Fibroblast of skin of back (primary cell): ENCODE data around the gene JCHAIN. TPM values are rescaled to one million over a fixed set of nuclear protein-coding genes. Genes with fewer than 3 reads are reported as not detected.
A peak's percentile ranks its signal among the peaks of the same experiment; 100 is the strongest.
"Not testable (repeated sequence)": the region's sequence is repeated elsewhere in the genome, so short reads cannot be mapped to it uniquely, and the experiment has no call there.

Source experiments
- DNase-seq: peaks from one replicate; pipeline ENCODE4 v3.0.0-alpha.2; 2013
- polyA plus RNA-seq, 2 experiments: library from polyadenylated mRNA; unstranded; fragments of 120-200 nt; gene quantifications; one replicate each; pipeline ENCODE4 v1.2.1, GENCODE V29; 2013; ENCODE audit not compliant: insufficient read length in 2 of 2

The JCHAIN gene
- polyA plus RNA-seq (2013, experiment 1 of 2; ENCODE audit: insufficient read length): not detected
- polyA plus RNA-seq (2013, experiment 2 of 2; ENCODE audit: insufficient read length): not detected

GRCh38 chr4:70666369-70666768 lies at the start of gene JCHAIN:
TSS of gene JCHAIN (minus strand) at chr4:70666508. CDS start at chr4:70666490, 18 bp downstream.
- peak; percentile 10 for DNase-seq

GRCh38 chr4:70715097-70715496 lies 48.8 kb upstream of the JCHAIN start:
- DNase-seq: peak; percentile 8

GRCh38 chr4:70714079-70714887 lies 48.0 kb upstream of the JCHAIN start:
- no peak for DNase-seq

GRCh38 chr4:70713453-70714078 lies 47.3 kb upstream of the JCHAIN start:
- no peak for DNase-seq

GRCh38 chr4:70712604-70713452 lies 46.5 kb upstream of the JCHAIN start:
- DNase-seq: no peak

GRCh38 chr4:70712150-70712549 lies 45.8 kb upstream of the JCHAIN start:
- DNase-seq: no peak

GRCh38 chr4:70711599-70711998 lies 45.3 kb upstream of the JCHAIN start:
- no peak for DNase-seq

GRCh38 chr4:70709611-70710205 lies 43.4 kb upstream of the JCHAIN start:
- no peak for DNase-seq

GRCh38 chr4:70706516-70706915 lies 40.2 kb upstream of the JCHAIN start:
- no peak for DNase-seq

GRCh38 chr4:70706044-70706461 lies 39.7 kb upstream of the JCHAIN start:
- no peak for DNase-seq

- peak; percentile 73 for DNase-seq
Measured at GRCh38 chr4:70705183-70706043, 39.1 kb upstream of the JCHAIN start.

- DNase-seq: no peak
Measured at GRCh38 chr4:70704931-70705182, 38.5 kb upstream of the JCHAIN start.

GRCh38 chr4:70704215-70704930 lies 38.1 kb upstream of the JCHAIN start:
- peak; percentile 79 for DNase-seq

- peak; percentile 11 for DNase-seq
Measured at GRCh38 chr4:70703619-70704214, 37.4 kb upstream of the JCHAIN start.

GRCh38 chr4:70702592-70702991 lies 36.3 kb upstream of the JCHAIN start:
- not testable (repeated sequence) for DNase-seq

GRCh38 chr4:70701271-70701670 lies 35.0 kb upstream of the JCHAIN start:
- DNase-seq: no peak

GRCh38 chr4:70700712-70701111 lies 34.4 kb upstream of the JCHAIN start:
- no peak for DNase-seq

- DNase-seq: not testable (repeated sequence)
Measured at GRCh38 chr4:70698435-70698834, 32.1 kb upstream of the JCHAIN start.

GRCh38 chr4:70694633-70695032 lies 28.3 kb upstream of the JCHAIN start:
- DNase-seq: not testable (repeated sequence)

GRCh38 chr4:70691661-70692060 lies 25.4 kb upstream of the JCHAIN start:
- DNase-seq: no peak

- no peak for DNase-seq
Measured at GRCh38 chr4:70688795-70689231, 22.5 kb upstream of the JCHAIN start.
